OCI-LY7 (cell line): ENCODE data around the gene PHB1.

ENCODE experiments used
- CTCF ChIP-seq: fragments of 200-600 bp; sonication (generic); conservative IDR thresholded peaks from 2 replicates; pipeline ENCODE4 v1.5.1; 2014; ENCODE audit warnings: mild to moderate bottlenecking, antibody characterized with exemption, low read length, moderate library complexity, mixed read lengths
- EZH2phosphoT487 ChIP-seq: fragments of 200-600 bp; sonication (generic); IDR thresholded peaks from 2 replicates; pipeline ENCODE4 v1.6.1; 2018; ENCODE audit warnings: low read depth, borderline replicate concordance, mild to moderate bottlenecking, mixed run types, antibody characterized with exemption, low read length, moderate library complexity, mixed read lengths

- TF ChIP-seq CTCF (no peak), EZH2phosphoT487 (no peak)
Observed at GRCh38 chr17:49361129-49361901, 53.4 kb downstream of the PHB1 start.
